GM23338 (cell line): Measurements from ENCODE around the gene COL15A1.

ENCODE experiments used
- EZH2 ChIP-seq: fragments of 200-600 bp; sonication (generic); IDR thresholded peaks from one replicate; pipeline ENCODE4 v1.8.0; 2017; ENCODE audit warnings: antibody characterized with exemption, mild to moderate bottlenecking, low read depth; ENCODE audit not compliant: unreplicated experiment
- POLR2AphosphoS5 ChIP-seq: IDR thresholded peaks from 2 replicates; pipeline ENCODE4 v1.6.1; 2016; ENCODE audit warnings: antibody characterized with exemption, low read depth
- TF ChIP-seq, protein P1 (sequence below), 2 experiments: fragments of 200-600 bp in 1 of 2; sonication (generic) in 1 of 2; conservative IDR thresholded peaks; 2 replicates each; pipeline versions ENCODE4 v1.5.1 to v1.6.1; 2016 to 2017; ENCODE audit warnings: antibody characterized with exemption in 2 of 2, low read depth in 2 of 2, mild to moderate bottlenecking in 2 of 2, moderate library complexity in 1 of 2
- TF ChIP-seq, protein P2 (sequence below): IDR thresholded peaks from one replicate; pipeline ENCODE4 v1.6.1; 2018; ENCODE audit warnings: antibody characterized with exemption; ENCODE audit not compliant: unreplicated experiment
- TF ChIP-seq, protein P3 (sequence below): IDR thresholded peaks from 2 replicates; pipeline ENCODE4 v1.6.1; 2016; ENCODE audit warnings: antibody characterized with exemption

DNA sequence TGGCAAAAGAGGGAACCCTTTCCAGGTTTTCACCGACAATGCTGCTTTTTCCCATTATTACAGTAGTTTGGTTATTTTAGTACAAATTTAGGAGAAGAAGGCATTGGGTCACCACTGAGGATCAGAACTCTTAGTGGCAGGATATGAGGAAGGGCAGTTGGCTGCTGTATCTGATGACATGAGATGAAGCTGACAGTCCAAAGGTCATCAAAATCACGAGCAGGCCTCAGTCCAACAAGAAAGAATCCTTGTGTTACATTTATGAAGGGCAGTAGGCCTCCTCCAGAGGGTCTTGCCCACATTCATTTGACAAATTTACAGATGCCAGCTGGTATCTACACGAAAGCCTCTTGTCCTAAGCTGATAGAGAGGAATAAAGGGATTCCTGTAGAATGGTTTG is 49.5 kb upstream of the COL15A1 start:
- no peak for TF ChIP-seq EZH2
- no peak for TF ChIP-seq POLR2AphosphoS5
- TF ChIP-seq, protein P1, sequence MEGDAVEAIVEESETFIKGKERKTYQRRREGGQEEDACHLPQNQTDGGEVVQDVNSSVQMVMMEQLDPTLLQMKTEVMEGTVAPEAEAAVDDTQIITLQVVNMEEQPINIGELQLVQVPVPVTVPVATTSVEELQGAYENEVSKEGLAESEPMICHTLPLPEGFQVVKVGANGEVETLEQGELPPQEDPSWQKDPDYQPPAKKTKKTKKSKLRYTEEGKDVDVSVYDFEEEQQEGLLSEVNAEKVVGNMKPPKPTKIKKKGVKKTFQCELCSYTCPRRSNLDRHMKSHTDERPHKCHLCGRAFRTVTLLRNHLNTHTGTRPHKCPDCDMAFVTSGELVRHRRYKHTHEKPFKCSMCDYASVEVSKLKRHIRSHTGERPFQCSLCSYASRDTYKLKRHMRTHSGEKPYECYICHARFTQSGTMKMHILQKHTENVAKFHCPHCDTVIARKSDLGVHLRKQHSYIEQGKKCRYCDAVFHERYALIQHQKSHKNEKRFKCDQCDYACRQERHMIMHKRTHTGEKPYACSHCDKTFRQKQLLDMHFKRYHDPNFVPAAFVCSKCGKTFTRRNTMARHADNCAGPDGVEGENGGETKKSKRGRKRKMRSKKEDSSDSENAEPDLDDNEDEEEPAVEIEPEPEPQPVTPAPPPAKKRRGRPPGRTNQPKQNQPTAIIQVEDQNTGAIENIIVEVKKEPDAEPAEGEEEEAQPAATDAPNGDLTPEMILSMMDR (conservative IDR thresholded peaks at IDR 0.05; ENCODE audit: low read depth in 2 of 2) = no peak
- TF ChIP-seq, protein P2, sequence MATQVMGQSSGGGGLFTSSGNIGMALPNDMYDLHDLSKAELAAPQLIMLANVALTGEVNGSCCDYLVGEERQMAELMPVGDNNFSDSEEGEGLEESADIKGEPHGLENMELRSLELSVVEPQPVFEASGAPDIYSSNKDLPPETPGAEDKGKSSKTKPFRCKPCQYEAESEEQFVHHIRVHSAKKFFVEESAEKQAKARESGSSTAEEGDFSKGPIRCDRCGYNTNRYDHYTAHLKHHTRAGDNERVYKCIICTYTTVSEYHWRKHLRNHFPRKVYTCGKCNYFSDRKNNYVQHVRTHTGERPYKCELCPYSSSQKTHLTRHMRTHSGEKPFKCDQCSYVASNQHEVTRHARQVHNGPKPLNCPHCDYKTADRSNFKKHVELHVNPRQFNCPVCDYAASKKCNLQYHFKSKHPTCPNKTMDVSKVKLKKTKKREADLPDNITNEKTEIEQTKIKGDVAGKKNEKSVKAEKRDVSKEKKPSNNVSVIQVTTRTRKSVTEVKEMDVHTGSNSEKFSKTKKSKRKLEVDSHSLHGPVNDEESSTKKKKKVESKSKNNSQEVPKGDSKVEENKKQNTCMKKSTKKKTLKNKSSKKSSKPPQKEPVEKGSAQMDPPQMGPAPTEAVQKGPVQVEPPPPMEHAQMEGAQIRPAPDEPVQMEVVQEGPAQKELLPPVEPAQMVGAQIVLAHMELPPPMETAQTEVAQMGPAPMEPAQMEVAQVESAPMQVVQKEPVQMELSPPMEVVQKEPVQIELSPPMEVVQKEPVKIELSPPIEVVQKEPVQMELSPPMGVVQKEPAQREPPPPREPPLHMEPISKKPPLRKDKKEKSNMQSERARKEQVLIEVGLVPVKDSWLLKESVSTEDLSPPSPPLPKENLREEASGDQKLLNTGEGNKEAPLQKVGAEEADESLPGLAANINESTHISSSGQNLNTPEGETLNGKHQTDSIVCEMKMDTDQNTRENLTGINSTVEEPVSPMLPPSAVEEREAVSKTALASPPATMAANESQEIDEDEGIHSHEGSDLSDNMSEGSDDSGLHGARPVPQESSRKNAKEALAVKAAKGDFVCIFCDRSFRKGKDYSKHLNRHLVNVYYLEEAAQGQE = no peak
- TF ChIP-seq, protein P3, sequence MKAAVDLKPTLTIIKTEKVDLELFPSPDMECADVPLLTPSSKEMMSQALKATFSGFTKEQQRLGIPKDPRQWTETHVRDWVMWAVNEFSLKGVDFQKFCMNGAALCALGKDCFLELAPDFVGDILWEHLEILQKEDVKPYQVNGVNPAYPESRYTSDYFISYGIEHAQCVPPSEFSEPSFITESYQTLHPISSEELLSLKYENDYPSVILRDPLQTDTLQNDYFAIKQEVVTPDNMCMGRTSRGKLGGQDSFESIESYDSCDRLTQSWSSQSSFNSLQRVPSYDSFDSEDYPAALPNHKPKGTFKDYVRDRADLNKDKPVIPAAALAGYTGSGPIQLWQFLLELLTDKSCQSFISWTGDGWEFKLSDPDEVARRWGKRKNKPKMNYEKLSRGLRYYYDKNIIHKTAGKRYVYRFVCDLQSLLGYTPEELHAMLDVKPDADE = no peak
